Suprapubic skin (tissue), 4 donors: ENCODE measurements around the gene TMEM109. TPM values are rescaled to one million over a fixed set of nuclear protein-coding genes. Genes with fewer than 3 reads are reported as not detected.

Experiments
- DNase-seq, 2 donors: peaks; one replicate each; pipeline ENCODE4 v3.0.0-alpha.2; 2019; ENCODE audit warnings: low spot score in 2 of 2
- H3K27ac ChIP-seq: fragments of 200-600 bp; sonication (generic); one replicate; pipeline ENCODE4 v1.5.1; 2019
- H3K27me3 ChIP-seq: fragments of 200-600 bp; sonication (generic); one replicate; pipeline ENCODE4 v1.5.1; 2019
- H3K36me3 ChIP-seq: fragments of 200-600 bp; sonication (generic); one replicate; pipeline ENCODE4 v1.5.1; 2019
- H3K4me1 ChIP-seq: fragments of 200-600 bp; sonication (generic); one replicate; pipeline ENCODE4 v1.5.1; 2019
- H3K4me3 ChIP-seq: fragments of 200-600 bp; sonication (generic); one replicate; pipeline ENCODE4 v1.5.1; 2019; ENCODE audit warnings: mild to moderate bottlenecking
- H3K9me3 ChIP-seq: fragments of 200-600 bp; sonication (generic); one replicate; pipeline ENCODE4 v1.5.1; 2019
- EP300 ChIP-seq: sonication (generic); formaldehyde crosslinking; IDR thresholded peaks from one replicate; pipeline ENCODE4 v1.6.1; 2017; ENCODE audit warnings: antibody characterized with exemption
- POLR2A ChIP-seq, 2 donors: fragments of 450-650 bp; IDR thresholded peaks; one replicate each; pipeline ENCODE4 v1.6.1; 2017; ENCODE audit warnings: antibody characterized with exemption in 2 of 2, mild to moderate bottlenecking in 2 of 2, moderate library complexity in 2 of 2
- POLR2AphosphoS5 ChIP-seq, 3 donors: sonication (generic); formaldehyde crosslinking; IDR thresholded peaks; one replicate each; pipeline ENCODE4 v1.6.1; 2017; ENCODE audit warnings: antibody characterized with exemption in 3 of 3
- WGBS: methylation state at CpG from one replicate; pipeline ENCODE4 v1.1.5; 2018; 5-methylcytosine and 5-hydroxymethylcytosine counted together
- total RNA-seq, 4 donors: library from RNA; depleted of rRNA; stranded (reverse); fragments of >200 nt; gene quantifications; one replicate each; pipeline ENCODE4 v1.1.0, GENCODE V29; 2016
- TF ChIP-seq, protein P1 (sequence below), 2 donors: fragments of 200-600 bp in 1 of 2; fragments of 450-650 bp in 1 of 2; sonication (generic) in 1 of 2; IDR thresholded peaks; one replicate each; pipeline ENCODE4 v1.5.1; 2016 to 2019; ENCODE audit warnings: antibody characterized with exemption in 2 of 2, mild to moderate bottlenecking in 1 of 2, moderate library complexity in 1 of 2

TMEM109 gene
- total RNA-seq, 4 donors from 2014 or later: 67.4 to 128 (median 110) TPM

- H3K27me3 ChIP-seq: no peaks in the 10 kb centered on the region
- TF ChIP-seq, protein P1, sequence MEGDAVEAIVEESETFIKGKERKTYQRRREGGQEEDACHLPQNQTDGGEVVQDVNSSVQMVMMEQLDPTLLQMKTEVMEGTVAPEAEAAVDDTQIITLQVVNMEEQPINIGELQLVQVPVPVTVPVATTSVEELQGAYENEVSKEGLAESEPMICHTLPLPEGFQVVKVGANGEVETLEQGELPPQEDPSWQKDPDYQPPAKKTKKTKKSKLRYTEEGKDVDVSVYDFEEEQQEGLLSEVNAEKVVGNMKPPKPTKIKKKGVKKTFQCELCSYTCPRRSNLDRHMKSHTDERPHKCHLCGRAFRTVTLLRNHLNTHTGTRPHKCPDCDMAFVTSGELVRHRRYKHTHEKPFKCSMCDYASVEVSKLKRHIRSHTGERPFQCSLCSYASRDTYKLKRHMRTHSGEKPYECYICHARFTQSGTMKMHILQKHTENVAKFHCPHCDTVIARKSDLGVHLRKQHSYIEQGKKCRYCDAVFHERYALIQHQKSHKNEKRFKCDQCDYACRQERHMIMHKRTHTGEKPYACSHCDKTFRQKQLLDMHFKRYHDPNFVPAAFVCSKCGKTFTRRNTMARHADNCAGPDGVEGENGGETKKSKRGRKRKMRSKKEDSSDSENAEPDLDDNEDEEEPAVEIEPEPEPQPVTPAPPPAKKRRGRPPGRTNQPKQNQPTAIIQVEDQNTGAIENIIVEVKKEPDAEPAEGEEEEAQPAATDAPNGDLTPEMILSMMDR (IDR thresholded peaks at IDR 0.05): no peak
- TF ChIP-seq POLR2AphosphoS5 (IDR thresholded peaks at IDR 0.05): no peak
- TF ChIP-seq EP300: no peak
- no peak for TF ChIP-seq POLR2A (IDR thresholded peaks at IDR 0.05)
- H3K27ac ChIP-seq: no peak overlapping the region
- H3K36me3 ChIP-seq: no peaks in the 10 kb centered on the region
- H3K9me3 ChIP-seq: no peaks in the 10 kb centered on the region
- no peaks in the 10 kb centered on the region for H3K4me1 ChIP-seq
- 42% methylated on average over 6 of the region's 6 CpGs for WGBS
- H3K4me3 ChIP-seq: no peak overlapping the region
- peak in 1 of 2 donors; percentile 7 for DNase-seq
Observed at GRCh38 chr11:60959431-60959830, 45.5 kb downstream of the TMEM109 start.

DNA sequence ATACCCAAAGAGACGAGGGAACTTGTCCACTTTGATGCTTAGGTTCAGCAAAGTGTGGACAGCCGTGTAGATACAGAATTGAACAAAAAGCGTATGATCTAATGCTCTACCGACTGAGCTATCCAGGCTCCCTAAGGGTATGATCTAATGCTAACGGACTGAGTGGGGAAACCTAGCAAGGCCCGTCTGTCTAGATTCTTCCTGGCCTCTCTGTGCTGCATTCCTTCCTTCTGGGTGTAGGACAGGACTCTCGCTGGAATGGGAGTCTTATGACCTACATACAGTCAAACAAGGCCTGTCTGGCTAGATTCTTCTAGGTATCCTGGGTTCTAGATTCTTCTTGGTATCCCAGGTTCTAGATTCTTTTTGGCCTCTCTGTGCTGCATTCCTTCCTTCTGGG is 46.4 kb downstream of the TMEM109 start:
- no peaks in the 10 kb centered on the region for H3K9me3 ChIP-seq
- TF ChIP-seq EP300 (no peak), POLR2A (IDR thresholded peaks at IDR 0.05) (no peak), POLR2AphosphoS5 (IDR thresholded peaks at IDR 0.05) (no peak)
- no peaks in the 10 kb centered on the region for H3K36me3 ChIP-seq
- H3K27ac ChIP-seq: no peak overlapping the region
- H3K4me3 ChIP-seq: no peak overlapping the region
- H3K4me1 ChIP-seq: no peaks in the 10 kb centered on the region
- no peaks in the 10 kb centered on the region for H3K27me3 ChIP-seq
- 82% methylated on average over 7 of the region's 7 CpGs for WGBS
- DNase-seq: peak in 1 of 2 donors; percentile 11

DNA sequence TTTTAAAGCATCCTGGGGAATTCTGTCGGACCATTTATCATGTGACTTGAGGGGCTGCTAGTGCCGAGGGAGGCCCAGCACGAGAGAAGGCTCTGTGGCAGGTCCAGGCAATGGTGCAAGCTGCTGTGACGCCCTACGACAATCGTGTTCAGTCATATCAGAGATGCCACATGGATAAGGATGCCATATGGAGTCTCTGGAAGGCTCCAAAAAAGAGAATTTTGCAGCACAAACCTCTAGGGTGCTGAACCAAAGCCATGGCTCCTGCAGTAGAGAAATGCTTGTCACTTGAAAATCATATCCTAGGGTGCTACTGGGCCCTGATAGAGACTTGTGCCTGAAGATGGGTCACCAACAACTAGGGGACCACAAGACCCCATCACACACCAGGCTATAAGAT is 50.8 kb downstream of the TMEM109 start:
- no peak overlapping the region for H3K4me3 ChIP-seq
- no peak for TF ChIP-seq POLR2AphosphoS5 (IDR thresholded peaks at IDR 0.05)
- no peak for TF ChIP-seq POLR2A (IDR thresholded peaks at IDR 0.05)
- TF ChIP-seq EP300: no peak
- TF ChIP-seq, protein P1 (IDR thresholded peaks at IDR 0.05): no peak
- H3K27ac ChIP-seq: no peak overlapping the region
- 68% methylated on average over 6 of the region's 6 CpGs for WGBS
- H3K36me3 ChIP-seq: no peaks in the 10 kb centered on the region
- no peaks in the 10 kb centered on the region for H3K9me3 ChIP-seq
- H3K4me1 ChIP-seq: no peaks in the 10 kb centered on the region
- H3K27me3 ChIP-seq: no peaks in the 10 kb centered on the region
- peak in 1 of 2 donors; percentile 16 for DNase-seq

DNA sequence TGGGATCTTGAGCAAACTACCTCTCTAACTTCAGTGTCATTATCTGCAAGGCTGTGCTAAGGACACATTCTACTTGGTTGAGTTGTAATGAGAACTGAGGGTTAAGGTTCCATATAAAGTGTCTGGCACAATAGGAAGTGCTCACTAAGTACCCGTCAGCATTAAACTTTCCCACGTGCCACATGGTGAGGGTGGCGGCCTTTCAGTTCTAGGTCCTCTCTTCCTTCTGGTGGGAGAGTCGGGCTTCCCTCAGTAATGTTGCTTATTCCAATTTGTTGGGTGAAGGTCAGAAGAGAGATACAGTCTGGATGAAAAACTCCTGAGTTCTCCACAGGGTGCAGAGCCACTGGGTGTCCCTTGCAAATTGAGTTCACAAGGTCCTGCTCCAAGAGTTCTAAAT is 52.9 kb downstream of the TMEM109 start:
- H3K27me3 ChIP-seq: no peaks in the 10 kb centered on the region
- no peak overlapping the region for H3K4me3 ChIP-seq
- TF ChIP-seq POLR2A (IDR thresholded peaks at IDR 0.05): no peak
- TF ChIP-seq EP300: no peak
- TF ChIP-seq, protein P1 (IDR thresholded peaks at IDR 0.05): no peak
- TF ChIP-seq POLR2AphosphoS5 (IDR thresholded peaks at IDR 0.05): no peak
- H3K4me1 ChIP-seq: peaks cover 5% of the 10 kb centered on the region
- DNase-seq: peak in 1 of 2 donors; percentile 55
- 80% methylated on average over 4 of the region's 4 CpGs for WGBS
- no peaks in the 10 kb centered on the region for H3K9me3 ChIP-seq
- H3K36me3 ChIP-seq: no peaks in the 10 kb centered on the region
- no peak overlapping the region for H3K27ac ChIP-seq

GRCh38 chr11:60968223-60968622 is 54.3 kb downstream of the TMEM109 start:
- Histone ChIP-seq H3K4me1 (peaks cover 5% of the 10 kb centered on the region), H3K9me3 (no peaks in the 10 kb centered on the region), H3K27me3 (no peaks in the 10 kb centered on the region), H3K4me3 (no peak overlapping the region), H3K36me3 (no peaks in the 10 kb centered on the region), H3K27ac (no peak overlapping the region)
- no peak for DNase-seq
- WGBS: 100% methylated on average over 1 of the region's 1 CpG
- TF ChIP-seq POLR2AphosphoS5 (IDR thresholded peaks at IDR 0.05) (no peak), EP300 (no peak), POLR2A (IDR thresholded peaks at IDR 0.05) (no peak)
- TF ChIP-seq, protein P1 (IDR thresholded peaks at IDR 0.05): no peak

GRCh38 chr11:60970369-60970774 is 56.4 kb downstream of the TMEM109 start:
- Histone ChIP-seq H3K4me3 (no peak overlapping the region), H3K27ac (no peak overlapping the region), H3K4me1 (peaks cover 5% of the 10 kb centered on the region), H3K9me3 (no peaks in the 10 kb centered on the region), H3K36me3 (no peaks in the 10 kb centered on the region), H3K27me3 (no peaks in the 10 kb centered on the region)
- TF ChIP-seq, protein P1 (IDR thresholded peaks at IDR 0.05): peak; percentile 43 to 86
- TF ChIP-seq POLR2A (IDR thresholded peaks at IDR 0.05): no peak
- WGBS: 41% methylated on average over 8 of the region's 9 CpGs
- DNase-seq: peak in 1 of 2 donors; percentile 65
